ENCODE data around the gene CLCN1.

The CLCN1 gene

GRCh38 chr7:143389316-143390103, 73.6 kb downstream of the CLCN1 start:
- Histone ChIP-seq H3K9ac (ENCODE audit: low read depth, low read length, poor library complexity) (no peak overlapping the region), H3K4ac (ENCODE audit: low read length) (no peak overlapping the region), H2BK12ac (ENCODE audit: low read length) (no peak overlapping the region), H2BK120ac (ENCODE audit: low read depth, low read length) (no peak overlapping the region), H4K91ac (ENCODE audit: low read depth, low read length, poor library complexity) (no peak overlapping the region), H2AFZ (ENCODE audit: low read length) (no peak overlapping the region), H2AK5ac (ENCODE audit: low read depth, low read length) (no peak overlapping the region), H3K9me3 (replicated peaks in 1 of 2; ENCODE audit: control insufficient read depth in 2 of 2, insufficient read depth in 1 of 2, low read depth in 1 of 2, low read length in 2 of 2) (peaks cover 0 to 2% of the 10 kb centered on the region in 2 donors), H3K4me1 (ENCODE audit: control insufficient read depth in 2 of 2, insufficient read depth in 1 of 2, low read depth in 1 of 2, low read length in 2 of 2) (peaks cover 0 to 5% of the 10 kb centered on the region in 2 donors), H3K14ac (ENCODE audit: low read length) (no peak overlapping the region), H3K27me3 (ENCODE audit: control insufficient read depth in 3 of 3, insufficient read depth in 3 of 3, low read depth in 1 of 3, low read length in 3 of 3) (no peaks in the 10 kb centered on the region), H3K27ac (replicated peaks; ENCODE audit: low read length) (no peak overlapping the region), H3K18ac (ENCODE audit: low read length) (no peak overlapping the region), H2BK5ac (ENCODE audit: low read length) (no peak overlapping the region), H4K8ac (ENCODE audit: low read depth, low read length) (no peak overlapping the region), H2BK15ac (ENCODE audit: low read length) (no peak overlapping the region), H3K36me3 (replicated peaks in 1 of 2; ENCODE audit: control insufficient read depth in 2 of 2, insufficient read depth in 2 of 2, low read length in 2 of 2) (peaks cover 48 to 78% of the 10 kb centered on the region in 2 donors), H3K23ac (ENCODE audit: low read depth, low read length, poor library complexity) (no peak overlapping the region), H3K4me2 (ENCODE audit: insufficient read depth, low read length, poor library complexity, severe bottlenecking) (no peak overlapping the region), H3K4me3 (ENCODE audit: low read length in 2 of 2) (peak overlapping the region in 1 of 2 donors; percentile 36), H3K79me1 (ENCODE audit: low read depth, low read length) (peaks cover 7% of the 10 kb centered on the region)
- no peak for DNase-seq (ENCODE audit: low spot score)
- no CpG with 5 or more reads among the region's 15 CpGs for WGBS, 2 donors (ENCODE audit: extremely low coverage in 2 of 2, insufficient read length in 2 of 2, insufficient replicate concordance in 1 of 2)

GRCh38 chr7:143390104-143390772, 74.3 kb downstream of the CLCN1 start:
- Histone ChIP-seq H3K27ac (replicated peaks; ENCODE audit: low read length) (no peak overlapping the region), H2AFZ (ENCODE audit: low read length) (no peak overlapping the region), H3K79me1 (ENCODE audit: low read depth, low read length) (peaks cover 5% of the 10 kb centered on the region), H2BK120ac (ENCODE audit: low read depth, low read length) (no peak overlapping the region), H3K4ac (ENCODE audit: low read length) (no peak overlapping the region), H3K4me2 (ENCODE audit: insufficient read depth, low read length, poor library complexity, severe bottlenecking) (no peak overlapping the region), H2BK5ac (ENCODE audit: low read length) (no peak overlapping the region), H3K4me3 (ENCODE audit: low read length in 2 of 2) (no peak overlapping the region), H2BK15ac (ENCODE audit: low read length) (no peak overlapping the region), H3K23ac (ENCODE audit: low read depth, low read length, poor library complexity) (peak overlapping the region; percentile 45), H3K9me3 (replicated peaks in 1 of 2; ENCODE audit: control insufficient read depth in 2 of 2, insufficient read depth in 1 of 2, low read depth in 1 of 2, low read length in 2 of 2) (peaks cover 0 to 2% of the 10 kb centered on the region in 2 donors), H3K36me3 (replicated peaks in 1 of 2; ENCODE audit: control insufficient read depth in 2 of 2, insufficient read depth in 2 of 2, low read length in 2 of 2) (peaks cover 45 to 71% of the 10 kb centered on the region in 2 donors), H3K18ac (ENCODE audit: low read length) (no peak overlapping the region), H2BK12ac (ENCODE audit: low read length) (no peak overlapping the region), H3K27me3 (ENCODE audit: control insufficient read depth in 3 of 3, insufficient read depth in 3 of 3, low read depth in 1 of 3, low read length in 3 of 3) (no peaks in the 10 kb centered on the region), H4K8ac (ENCODE audit: low read depth, low read length) (no peak overlapping the region), H4K91ac (ENCODE audit: low read depth, low read length, poor library complexity) (no peak overlapping the region), H3K4me1 (ENCODE audit: control insufficient read depth in 2 of 2, insufficient read depth in 1 of 2, low read depth in 1 of 2, low read length in 2 of 2) (peaks cover 0 to 5% of the 10 kb centered on the region in 2 donors), H3K9ac (ENCODE audit: low read depth, low read length, poor library complexity) (no peak overlapping the region), H2AK5ac (ENCODE audit: low read depth, low read length) (no peak overlapping the region), H3K14ac (ENCODE audit: low read length) (no peak overlapping the region)
- WGBS, 2 donors (ENCODE audit: extremely low coverage in 2 of 2, insufficient read length in 2 of 2, insufficient replicate concordance in 1 of 2): no CpG with 5 or more reads among the region's 10 CpGs
- no peak for DNase-seq (ENCODE audit: low spot score)

GRCh38 chr7:143390773-143391317, 74.9 kb downstream of the CLCN1 start:
- Histone ChIP-seq H3K4me2 (ENCODE audit: insufficient read depth, low read length, poor library complexity, severe bottlenecking) (no peak overlapping the region), H2AK5ac (ENCODE audit: low read depth, low read length) (no peak overlapping the region), H2BK5ac (ENCODE audit: low read length) (no peak overlapping the region), H3K9me3 (replicated peaks in 1 of 2; ENCODE audit: control insufficient read depth in 2 of 2, insufficient read depth in 1 of 2, low read depth in 1 of 2, low read length in 2 of 2) (peaks cover 0 to 1% of the 10 kb centered on the region in 2 donors), H3K14ac (ENCODE audit: low read length) (no peak overlapping the region), H3K27ac (replicated peaks; ENCODE audit: low read length) (no peak overlapping the region), H3K18ac (ENCODE audit: low read length) (no peak overlapping the region), H2BK12ac (ENCODE audit: low read length) (no peak overlapping the region), H2BK15ac (ENCODE audit: low read length) (no peak overlapping the region), H3K9ac (ENCODE audit: low read depth, low read length, poor library complexity) (no peak overlapping the region), H3K4me1 (ENCODE audit: control insufficient read depth in 2 of 2, insufficient read depth in 1 of 2, low read depth in 1 of 2, low read length in 2 of 2) (peaks cover 3 to 5% of the 10 kb centered on the region in 2 donors), H3K4me3 (ENCODE audit: low read length in 2 of 2) (no peak overlapping the region), H4K91ac (ENCODE audit: low read depth, low read length, poor library complexity) (no peak overlapping the region), H3K27me3 (ENCODE audit: control insufficient read depth in 3 of 3, insufficient read depth in 3 of 3, low read depth in 1 of 3, low read length in 3 of 3) (no peaks in the 10 kb centered on the region), H3K79me1 (ENCODE audit: low read depth, low read length) (peaks cover 5% of the 10 kb centered on the region), H3K36me3 (replicated peaks in 1 of 2; ENCODE audit: control insufficient read depth in 2 of 2, insufficient read depth in 2 of 2, low read length in 2 of 2) (peaks cover 45 to 68% of the 10 kb centered on the region in 2 donors), H2AFZ (ENCODE audit: low read length) (no peak overlapping the region), H2BK120ac (ENCODE audit: low read depth, low read length) (no peak overlapping the region), H4K8ac (ENCODE audit: low read depth, low read length) (no peak overlapping the region), H3K23ac (ENCODE audit: low read depth, low read length, poor library complexity) (peak overlapping the region; percentile 45), H3K4ac (ENCODE audit: low read length) (no peak overlapping the region)
- WGBS, 2 donors (ENCODE audit: extremely low coverage in 2 of 2, insufficient read length in 2 of 2, insufficient replicate concordance in 1 of 2): no CpG with 5 or more reads among the region's 9 CpGs
- DNase-seq (ENCODE audit: low spot score): no peak
